Hematopoietic multipotent progenitor cell treated with erythropoietin and hydrocortisone succinate and interleukin-3 and kit ligand, for 6 days (in vitro differentiated cells): Measurements from ENCODE around the gene LGR5.
A peak's percentile ranks its signal among the peaks of the same experiment; 100 is the strongest.
"Not testable (repeated sequence)": the region's sequence is repeated elsewhere in the genome, so short reads cannot be mapped to it uniquely, and the experiment has no call there.

Source experiments
- DNase-seq: peaks from one replicate; pipeline ENCODE4 v3.0.0-alpha.2; 2015

Gene LGR5

DNA sequence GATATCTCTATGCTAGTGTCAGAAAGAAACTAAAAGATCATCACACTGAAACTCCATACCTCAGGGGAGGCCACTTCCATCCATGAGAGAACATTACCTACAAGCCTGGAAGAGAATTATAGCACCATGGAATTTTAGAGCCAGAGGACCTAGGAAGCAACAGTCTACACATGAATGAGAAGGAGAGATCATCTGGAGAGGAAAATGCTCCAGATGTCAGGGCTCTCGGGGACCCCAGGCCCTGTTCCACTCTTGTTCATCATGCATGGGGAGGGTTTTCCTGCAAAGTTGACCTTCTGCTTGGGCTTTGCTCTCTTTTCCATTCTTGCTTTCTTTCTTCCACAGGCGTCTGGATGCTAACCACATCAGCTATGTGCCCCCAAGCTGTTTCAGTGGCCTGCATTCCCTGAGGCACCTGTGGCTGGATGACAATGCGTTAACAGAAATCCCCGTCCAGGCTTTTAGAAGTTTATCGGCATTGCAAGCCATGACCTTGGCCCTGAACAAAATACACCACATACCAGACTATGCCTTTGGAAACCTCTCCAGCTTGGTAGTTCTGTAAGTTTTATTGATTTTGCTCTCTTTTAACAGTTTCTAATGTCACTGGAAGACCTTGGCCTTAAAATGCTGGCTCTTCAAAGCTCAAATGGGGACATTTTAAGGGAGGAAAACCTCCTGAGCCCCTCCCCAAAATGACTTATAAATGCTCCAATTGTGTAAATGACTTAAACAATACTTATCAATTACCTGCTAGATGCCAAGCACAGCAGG, 113.3 kb downstream of the LGR5 start:
- DNase-seq: no peak

DNA sequence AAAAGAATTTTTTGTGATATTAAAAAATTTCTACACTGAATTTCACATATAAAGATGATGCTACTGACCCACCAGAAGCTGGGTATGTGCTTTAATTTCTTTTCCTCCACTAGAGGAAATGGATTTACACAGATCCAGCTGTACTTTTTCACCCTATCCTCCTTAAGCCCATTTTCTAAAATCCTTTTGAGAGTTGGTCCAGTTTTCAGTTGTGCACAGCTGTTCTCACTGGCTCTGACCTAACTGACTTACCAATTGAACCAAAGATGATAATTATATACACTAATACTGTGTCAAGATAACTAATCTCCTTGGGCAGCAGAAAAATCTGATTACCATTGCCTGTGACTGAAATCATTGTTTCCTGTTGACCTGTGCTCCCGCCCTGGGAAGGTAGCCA, 115.6 kb downstream of the LGR5 start:
- no peak for DNase-seq

- not testable (repeated sequence) for DNase-seq
Measured at GRCh38 chr12:71555789-71556188, 116.2 kb downstream of the LGR5 start.

DNA sequence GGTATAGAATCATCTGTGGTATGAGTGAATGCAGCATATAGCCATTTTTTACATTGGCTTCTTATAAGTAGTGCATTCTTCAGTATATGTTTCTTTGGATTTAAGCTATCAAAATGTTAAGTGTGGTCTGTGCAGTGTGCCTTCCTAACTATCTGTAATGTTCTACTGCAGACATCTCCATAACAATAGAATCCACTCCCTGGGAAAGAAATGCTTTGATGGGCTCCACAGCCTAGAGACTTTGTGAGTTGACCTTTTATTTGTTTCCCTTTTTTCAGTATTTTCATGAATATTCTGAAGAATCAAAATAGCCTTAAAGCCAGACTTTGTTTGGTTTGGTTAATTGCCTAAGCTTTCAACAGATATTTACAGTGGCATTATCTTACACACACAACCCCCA, 116.8 kb downstream of the LGR5 start:
- no peak for DNase-seq

- no peak for DNase-seq
Measured at GRCh38 chr12:71556875-71557274, 117.3 kb downstream of the LGR5 start.

DNA sequence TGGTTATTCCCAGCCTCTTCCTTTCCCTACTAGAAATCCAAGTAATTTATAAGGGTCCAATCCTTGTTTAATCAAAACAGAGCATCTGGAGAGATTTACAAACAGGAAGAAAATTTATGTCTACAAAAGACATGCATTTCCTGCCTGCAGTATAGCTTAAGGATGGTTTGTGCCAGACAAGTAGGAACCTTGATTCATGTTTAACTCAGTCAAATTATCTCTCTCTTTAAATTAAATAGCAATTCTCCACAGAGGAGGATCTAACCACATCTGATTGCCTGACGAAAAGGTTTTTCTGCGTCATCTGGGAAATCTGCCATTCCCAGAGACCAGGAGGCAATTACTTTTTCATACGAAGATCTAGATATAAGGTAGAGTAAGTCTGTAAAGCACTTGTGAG, 118.8 kb downstream of the LGR5 start:
- DNase-seq: no peak

DNA sequence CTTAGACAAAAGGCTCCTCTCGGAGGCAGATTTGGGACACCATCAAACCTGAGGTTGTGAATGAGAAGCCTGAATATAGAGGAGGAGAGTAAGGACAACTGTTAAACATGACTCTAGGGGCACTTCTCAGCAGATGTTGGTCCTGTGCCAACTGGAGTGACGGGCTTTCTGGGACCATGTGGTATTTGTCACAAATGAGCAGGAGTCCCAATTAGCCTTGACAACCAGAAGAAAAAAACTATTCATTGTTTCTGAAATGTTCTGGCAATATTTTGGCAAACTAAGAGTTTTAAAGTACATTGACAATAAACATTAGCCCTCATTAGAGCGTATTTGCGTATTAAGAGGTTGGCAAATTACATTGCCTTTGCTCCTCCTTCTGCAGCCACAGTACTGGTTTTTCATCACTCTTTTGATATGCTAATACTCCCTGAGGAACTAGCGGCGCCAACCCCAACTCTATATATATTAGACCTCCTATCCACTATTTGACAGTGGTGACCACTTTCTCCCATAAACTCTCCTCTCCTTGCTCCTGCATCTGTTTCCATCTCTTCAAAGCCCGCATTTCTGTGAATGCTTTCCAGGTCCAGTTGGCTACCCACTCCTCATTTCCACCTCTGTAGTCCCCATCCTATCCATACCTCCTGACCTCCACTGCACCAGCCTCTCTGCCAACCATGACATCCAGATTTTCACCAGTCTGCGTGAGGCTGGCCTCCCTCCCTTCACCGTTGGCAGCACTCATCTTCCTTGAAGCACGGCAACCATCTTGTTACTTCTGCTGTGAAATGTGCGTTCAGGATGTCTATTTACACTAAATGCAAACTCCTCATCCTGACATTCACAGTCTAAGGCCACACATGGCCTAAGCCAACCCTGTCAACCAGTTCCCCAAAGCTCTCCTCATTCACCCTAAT, 123.3 kb downstream of the LGR5 start:
- no peak for DNase-seq

DNA sequence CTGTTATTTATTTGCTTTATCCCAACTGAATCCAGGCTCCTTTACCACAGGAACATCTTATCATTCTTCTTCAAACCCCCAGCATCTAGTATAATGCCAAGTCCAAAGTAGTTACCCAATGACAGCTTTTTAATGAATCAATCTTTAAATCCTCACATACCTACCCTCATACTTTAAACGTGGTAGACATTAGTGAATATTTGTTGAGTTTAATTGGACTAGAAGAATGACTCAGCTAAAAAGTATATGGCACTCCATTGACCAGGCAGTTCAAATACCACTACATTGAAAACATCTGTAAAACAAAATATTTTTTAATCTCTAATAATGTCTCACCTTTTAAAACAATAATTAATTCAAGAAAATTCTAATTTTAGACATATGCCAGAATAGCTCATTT, 125.9 kb downstream of the LGR5 start:
- no peak for DNase-seq

GRCh38 chr12:71566655-71567054, 127.1 kb downstream of the LGR5 start:
- DNase-seq: peak; percentile 20

- peak; percentile 44 for DNase-seq
Measured at GRCh38 chr12:71567537-71567936, 127.9 kb downstream of the LGR5 start.

DNA sequence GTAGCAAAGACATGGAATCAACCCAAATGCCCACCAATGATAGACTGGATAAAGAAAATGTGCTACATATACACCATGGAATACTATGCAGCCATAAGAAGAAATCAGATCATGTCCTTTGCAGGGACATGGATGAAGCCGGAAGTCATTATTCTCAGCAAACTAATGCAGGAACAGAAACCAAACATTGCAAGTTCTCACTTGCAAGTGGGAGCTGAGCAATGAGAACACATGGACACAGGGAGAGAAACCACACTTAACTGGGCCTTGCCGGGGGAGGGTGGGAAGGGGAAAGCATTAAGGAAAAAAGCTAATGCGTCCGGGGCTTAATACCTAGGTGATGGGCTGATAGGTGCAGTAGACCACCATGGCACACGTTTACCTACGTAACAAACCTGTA, 130.3 kb downstream of the LGR5 start:
- DNase-seq: not testable (repeated sequence)

DNA sequence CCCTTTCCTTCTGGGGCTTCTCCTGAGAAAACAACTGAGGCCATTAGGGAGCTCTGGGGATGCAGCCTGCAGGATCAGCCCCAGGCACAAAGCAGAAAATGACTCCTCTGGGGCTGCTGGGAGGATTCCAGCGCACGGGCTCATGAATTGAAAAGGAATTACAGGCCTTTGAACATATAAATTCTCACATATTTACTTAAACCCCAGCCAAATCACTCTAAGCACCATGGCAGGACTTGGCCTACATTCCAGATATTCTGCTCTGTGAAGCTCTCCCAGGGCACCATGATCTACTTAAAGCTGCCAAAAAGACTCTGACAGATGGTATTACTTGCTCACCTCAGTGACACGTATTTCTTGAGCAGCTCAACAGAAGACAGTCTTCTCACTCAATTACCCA, 136.9 kb downstream of the LGR5 start:
- DNase-seq: no peak

GRCh38 chr12:71578694-71579258, 139.2 kb downstream of the LGR5 start:
- no peak for DNase-seq

DNA sequence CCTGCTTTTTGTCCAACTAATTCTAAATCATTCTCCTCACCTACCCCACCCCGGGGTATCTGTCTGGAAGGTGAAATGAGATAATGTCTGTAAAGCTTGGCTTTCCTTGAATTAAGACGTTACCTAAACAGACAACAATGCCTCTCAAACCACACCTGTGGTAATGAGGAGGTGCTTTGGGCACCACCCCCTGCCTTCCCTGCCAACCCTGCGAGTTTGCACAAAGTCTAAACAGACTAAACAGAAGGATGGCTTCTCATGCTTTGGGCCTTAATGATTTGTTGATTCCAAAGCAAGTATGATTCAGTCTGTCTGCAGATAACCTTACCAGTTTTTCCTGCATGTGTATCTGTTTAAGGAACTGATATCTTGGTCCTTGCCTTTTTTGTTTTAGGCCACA, 141.6 kb downstream of the LGR5 start:
- no peak for DNase-seq

DNA sequence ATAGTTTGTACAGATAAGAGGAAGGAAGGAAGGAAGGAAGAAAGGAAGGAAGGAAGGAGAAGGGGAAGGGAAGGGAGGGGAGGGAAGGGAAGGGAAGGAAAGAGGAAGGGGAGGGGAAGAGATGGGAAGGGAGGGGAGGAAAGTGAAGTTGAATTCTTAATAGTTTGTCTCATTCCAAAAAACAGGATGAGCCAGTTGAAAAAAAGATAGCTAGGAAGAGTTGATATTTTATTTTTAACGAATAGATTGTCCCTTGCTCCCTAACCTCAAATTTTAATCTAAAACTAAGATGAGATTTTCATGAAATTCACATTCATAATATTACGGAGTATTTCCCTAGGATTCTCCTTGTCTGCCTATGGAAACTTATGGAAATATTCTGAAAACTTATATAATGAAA, 143.3 kb downstream of the LGR5 start:
- DNase-seq: no peak

DNA sequence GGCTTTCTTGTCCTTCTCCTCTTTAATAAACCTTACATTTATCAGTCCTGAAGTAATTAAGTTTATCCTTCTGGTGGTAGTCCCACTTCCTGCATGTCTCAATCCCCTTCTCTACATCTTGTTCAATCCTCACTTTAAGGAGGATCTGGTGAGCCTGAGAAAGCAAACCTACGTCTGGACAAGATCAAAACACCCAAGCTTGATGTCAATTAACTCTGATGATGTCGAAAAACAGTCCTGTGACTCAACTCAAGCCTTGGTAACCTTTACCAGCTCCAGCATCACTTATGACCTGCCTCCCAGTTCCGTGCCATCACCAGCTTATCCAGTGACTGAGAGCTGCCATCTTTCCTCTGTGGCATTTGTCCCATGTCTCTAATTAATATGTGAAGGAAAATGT, 144.8 kb downstream of the LGR5 start:
- DNase-seq: no peak

GRCh38 chr12:71585218-71585617, 145.6 kb downstream of the LGR5 start:
- no peak for DNase-seq

- DNase-seq: no peak
Measured at GRCh38 chr12:71587012-71587411, 147.4 kb downstream of the LGR5 start.

GRCh38 chr12:71589478-71589881, 149.9 kb downstream of the LGR5 start:
- no peak for DNase-seq

GRCh38 chr12:71591601-71592000, 152.0 kb downstream of the LGR5 start:
- DNase-seq: no peak

- DNase-seq: no peak
Measured at GRCh38 chr12:71592841-71593240, 153.2 kb downstream of the LGR5 start.

DNA sequence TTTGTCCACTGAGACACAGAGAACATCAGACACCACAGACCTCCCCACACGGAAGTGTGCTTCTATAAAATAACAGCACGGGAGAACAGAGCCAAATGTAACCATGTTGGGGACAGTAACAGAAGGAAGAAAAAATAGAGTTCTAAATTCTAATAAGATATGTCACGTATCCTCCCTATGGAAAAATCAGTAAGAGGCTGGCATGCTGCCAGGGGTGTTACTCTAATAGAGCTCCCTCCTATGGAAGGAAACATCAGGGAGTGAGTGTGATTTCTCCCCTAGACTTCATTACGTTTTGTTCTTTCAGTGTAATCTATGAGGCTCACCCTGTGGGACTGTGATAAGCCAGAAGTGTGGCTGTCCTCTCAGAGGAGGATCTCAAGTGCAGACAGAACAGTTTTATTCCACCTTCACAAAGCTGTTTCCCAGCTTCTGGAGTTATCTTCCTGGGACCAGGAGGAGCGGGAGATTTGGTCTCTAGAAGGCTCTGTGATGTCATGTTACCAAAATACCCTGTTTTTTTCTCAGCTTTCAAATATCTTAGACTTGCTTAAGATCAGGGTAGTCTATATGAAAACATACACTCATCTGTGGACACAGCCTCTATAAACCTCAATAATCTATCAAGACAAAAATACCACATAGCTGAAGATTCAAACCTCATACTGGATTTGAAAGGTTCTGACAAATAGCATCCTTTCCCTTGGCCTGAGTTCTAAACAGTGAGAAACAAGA, 154.8 kb downstream of the LGR5 start:
- peak; percentile 55 for DNase-seq

- DNase-seq: no peak
Measured at GRCh38 chr12:71599210-71599609, 159.6 kb downstream of the LGR5 start.
